ENCODE results near the gene P3H3. TPM values are rescaled to one million over a fixed set of nuclear protein-coding genes. Genes with fewer than 3 reads are reported as not detected.
"Not testable (repeated sequence)": the region's sequence is repeated elsewhere in the genome, so short reads cannot be mapped to it uniquely, and the experiment has no call there.

Gene P3H3
- total and polyA plus RNA-seq, 2 experiments from 2014 or later = 16.4 to 38.2 TPM

DNA sequence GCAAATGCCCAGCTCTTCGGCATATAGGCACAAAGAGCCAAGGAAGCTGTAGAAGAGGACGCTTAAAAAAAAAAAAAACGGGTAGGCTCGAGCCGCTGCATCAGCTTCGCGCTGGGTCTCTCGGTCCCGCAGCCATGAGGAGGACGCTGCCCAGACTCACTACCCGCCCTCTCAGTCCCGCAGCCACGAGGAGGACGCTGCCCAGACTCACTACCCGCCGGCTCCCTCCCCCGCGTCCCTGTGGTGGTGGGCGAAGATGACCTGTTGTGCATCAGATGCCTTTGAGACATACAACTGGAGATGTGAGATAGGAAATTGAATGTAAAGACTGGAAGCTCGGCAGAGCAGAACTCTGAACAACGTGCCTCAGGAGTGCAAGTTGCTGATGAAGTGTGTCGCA lies 56.3 kb downstream of the P3H3 start:
- H3K36me3 ChIP-seq (ENCODE audit: insufficient read depth) = no peaks in the 10 kb centered on the region
- peak overlapping the region; percentile 32; the same call in 1 of the 2 replicates for H2AFZ ChIP-seq
- H3K4me1 ChIP-seq (ENCODE audit: insufficient read depth) = peaks cover 39% of the 10 kb centered on the region
- H3K36me3 Mint-ChIP-seq (ENCODE audit: low read depth) = 0 out of 3 replicates have a peak, but pooled peaks cover 4% of the 10 kb centered on the region
- TF ChIP-seq, protein P1, sequence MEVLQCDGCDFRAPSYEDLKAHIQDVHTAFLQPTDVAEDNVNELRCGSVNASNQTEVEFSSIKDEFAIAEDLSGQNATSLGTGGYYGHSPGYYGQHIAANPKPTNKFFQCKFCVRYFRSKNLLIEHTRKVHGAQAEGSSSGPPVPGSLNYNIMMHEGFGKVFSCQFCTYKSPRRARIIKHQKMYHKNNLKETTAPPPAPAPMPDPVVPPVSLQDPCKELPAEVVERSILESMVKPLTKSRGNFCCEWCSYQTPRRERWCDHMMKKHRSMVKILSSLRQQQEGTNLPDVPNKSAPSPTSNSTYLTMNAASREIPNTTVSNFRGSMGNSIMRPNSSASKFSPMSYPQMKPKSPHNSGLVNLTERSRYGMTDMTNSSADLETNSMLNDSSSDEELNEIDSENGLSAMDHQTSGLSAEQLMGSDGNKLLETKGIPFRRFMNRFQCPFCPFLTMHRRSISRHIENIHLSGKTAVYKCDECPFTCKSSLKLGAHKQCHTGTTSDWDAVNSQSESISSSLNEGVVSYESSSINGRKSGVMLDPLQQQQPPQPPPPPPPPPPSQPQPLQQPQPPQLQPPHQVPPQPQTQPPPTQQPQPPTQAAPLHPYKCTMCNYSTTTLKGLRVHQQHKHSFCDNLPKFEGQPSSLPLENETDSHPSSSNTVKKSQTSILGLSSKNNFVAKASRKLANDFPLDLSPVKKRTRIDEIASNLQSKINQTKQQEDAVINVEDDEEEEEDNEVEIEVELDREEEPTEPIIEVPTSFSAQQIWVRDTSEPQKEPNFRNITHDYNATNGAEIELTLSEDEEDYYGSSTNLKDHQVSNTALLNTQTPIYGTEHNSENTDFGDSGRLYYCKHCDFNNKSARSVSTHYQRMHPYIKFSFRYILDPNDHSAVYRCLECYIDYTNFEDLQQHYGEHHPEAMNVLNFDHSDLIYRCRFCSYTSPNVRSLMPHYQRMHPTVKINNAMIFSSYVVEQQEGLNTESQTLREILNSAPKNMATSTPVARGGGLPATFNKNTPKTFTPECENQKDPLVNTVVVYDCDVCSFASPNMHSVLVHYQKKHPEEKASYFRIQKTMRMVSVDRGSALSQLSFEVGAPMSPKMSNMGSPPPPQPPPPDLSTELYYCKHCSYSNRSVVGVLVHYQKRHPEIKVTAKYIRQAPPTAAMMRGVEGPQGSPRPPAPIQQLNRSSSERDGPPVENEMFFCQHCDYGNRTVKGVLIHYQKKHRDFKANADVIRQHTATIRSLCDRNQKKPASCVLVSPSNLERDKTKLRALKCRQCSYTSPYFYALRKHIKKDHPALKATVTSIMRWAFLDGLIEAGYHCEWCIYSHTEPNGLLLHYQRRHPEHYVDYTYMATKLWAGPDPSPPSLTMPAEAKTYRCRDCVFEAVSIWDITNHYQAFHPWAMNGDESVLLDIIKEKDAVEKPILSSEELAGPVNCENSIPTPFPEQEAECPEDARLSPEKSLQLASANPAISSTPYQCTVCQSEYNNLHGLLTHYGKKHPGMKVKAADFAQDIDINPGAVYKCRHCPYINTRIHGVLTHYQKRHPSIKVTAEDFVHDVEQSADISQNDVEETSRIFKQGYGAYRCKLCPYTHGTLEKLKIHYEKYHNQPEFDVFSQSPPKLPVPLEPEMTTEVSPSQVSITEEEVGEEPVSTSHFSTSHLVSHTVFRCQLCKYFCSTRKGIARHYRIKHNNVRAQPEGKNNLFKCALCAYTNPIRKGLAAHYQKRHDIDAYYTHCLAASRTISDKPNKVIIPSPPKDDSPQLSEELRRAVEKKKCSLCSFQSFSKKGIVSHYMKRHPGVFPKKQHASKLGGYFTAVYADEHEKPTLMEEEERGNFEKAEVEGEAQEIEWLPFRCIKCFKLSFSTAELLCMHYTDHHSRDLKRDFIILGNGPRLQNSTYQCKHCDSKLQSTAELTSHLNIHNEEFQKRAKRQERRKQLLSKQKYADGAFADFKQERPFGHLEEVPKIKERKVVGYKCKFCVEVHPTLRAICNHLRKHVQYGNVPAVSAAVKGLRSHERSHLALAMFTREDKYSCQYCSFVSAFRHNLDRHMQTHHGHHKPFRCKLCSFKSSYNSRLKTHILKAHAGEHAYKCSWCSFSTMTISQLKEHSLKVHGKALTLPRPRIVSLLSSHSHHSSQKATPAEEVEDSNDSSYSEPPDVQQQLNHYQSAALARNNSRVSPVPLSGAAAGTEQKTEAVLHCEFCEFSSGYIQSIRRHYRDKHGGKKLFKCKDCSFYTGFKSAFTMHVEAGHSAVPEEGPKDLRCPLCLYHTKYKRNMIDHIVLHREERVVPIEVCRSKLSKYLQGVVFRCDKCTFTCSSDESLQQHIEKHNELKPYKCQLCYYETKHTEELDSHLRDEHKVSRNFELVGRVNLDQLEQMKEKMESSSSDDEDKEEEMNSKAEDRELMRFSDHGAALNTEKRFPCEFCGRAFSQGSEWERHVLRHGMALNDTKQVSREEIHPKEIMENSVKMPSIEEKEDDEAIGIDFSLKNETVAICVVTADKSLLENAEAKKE (CRISPR knock-in tag; IDR thresholded peaks at IDR 0.05) = no peak
- no peak for TF ChIP-seq STAT1 (IDR thresholded peaks at IDR 0.05; ENCODE audit: unreplicated experiment)
- TF ChIP-seq, protein P2, sequence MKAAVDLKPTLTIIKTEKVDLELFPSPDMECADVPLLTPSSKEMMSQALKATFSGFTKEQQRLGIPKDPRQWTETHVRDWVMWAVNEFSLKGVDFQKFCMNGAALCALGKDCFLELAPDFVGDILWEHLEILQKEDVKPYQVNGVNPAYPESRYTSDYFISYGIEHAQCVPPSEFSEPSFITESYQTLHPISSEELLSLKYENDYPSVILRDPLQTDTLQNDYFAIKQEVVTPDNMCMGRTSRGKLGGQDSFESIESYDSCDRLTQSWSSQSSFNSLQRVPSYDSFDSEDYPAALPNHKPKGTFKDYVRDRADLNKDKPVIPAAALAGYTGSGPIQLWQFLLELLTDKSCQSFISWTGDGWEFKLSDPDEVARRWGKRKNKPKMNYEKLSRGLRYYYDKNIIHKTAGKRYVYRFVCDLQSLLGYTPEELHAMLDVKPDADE (IDR thresholded peaks at IDR 0.05) = no peak
- no peak for TF ChIP-seq EZH2 (IDR thresholded peaks at IDR 0.05; ENCODE audit: low read depth, unreplicated experiment)
- no peak for TF ChIP-seq EZH2phosphoT487 (IDR thresholded peaks at IDR 0.05; ENCODE audit: unreplicated experiment)
- no peak for TF ChIP-seq POLR2AphosphoS5 (IDR thresholded peaks at IDR 0.05; ENCODE audit: low read depth)
- TF ChIP-seq CTCF (conservative IDR thresholded peaks at IDR 0.05; ENCODE audit: low read depth in 2 of 2) = no peak
- H3K9me3 Mint-ChIP-seq = no peaks in the 10 kb centered on the region
- H3K4me2 ChIP-seq = peak overlapping the region; percentile 29; the same call in 1 of the 2 replicates
- H3K4me1 Mint-ChIP-seq = peaks cover 24% of the 10 kb centered on the region
- no peak overlapping the region for H3K4me3 ChIP-seq
- H3K27me3 ChIP-seq (ENCODE audit: insufficient read depth) = no peaks in the 10 kb centered on the region
- peak overlapping the region; percentile 98 for H3K27ac ChIP-seq (ENCODE audit: low read depth)
- H3K9me2 ChIP-seq (ENCODE audit: insufficient read depth) = no peaks in the 10 kb centered on the region
- H3K79me2 ChIP-seq (replicated peaks; ENCODE audit: insufficient read depth) = no peaks in the 10 kb centered on the region
- DNase-seq (ENCODE audit: low spot score) = peak; percentile 40
- peaks cover 15% of the 10 kb centered on the region for H3K27me3 Mint-ChIP-seq (ENCODE audit: insufficient read depth, low read depth, poor library complexity)
- ATAC-seq = peak; percentile 48
- H3F3A ChIP-seq (replicated peaks; ENCODE audit: low read depth) = peaks cover 22% of the 10 kb centered on the region
- no peaks in the 10 kb centered on the region for H4K20me1 ChIP-seq (replicated peaks; ENCODE audit: insufficient read depth)
- peak overlapping the region; percentile 28; the same call in 1 of the 2 replicates for H3K27ac Mint-ChIP-seq
- no peak overlapping the region; the same call in 2 of the 3 replicates for H3K4me3 Mint-ChIP-seq

DNA sequence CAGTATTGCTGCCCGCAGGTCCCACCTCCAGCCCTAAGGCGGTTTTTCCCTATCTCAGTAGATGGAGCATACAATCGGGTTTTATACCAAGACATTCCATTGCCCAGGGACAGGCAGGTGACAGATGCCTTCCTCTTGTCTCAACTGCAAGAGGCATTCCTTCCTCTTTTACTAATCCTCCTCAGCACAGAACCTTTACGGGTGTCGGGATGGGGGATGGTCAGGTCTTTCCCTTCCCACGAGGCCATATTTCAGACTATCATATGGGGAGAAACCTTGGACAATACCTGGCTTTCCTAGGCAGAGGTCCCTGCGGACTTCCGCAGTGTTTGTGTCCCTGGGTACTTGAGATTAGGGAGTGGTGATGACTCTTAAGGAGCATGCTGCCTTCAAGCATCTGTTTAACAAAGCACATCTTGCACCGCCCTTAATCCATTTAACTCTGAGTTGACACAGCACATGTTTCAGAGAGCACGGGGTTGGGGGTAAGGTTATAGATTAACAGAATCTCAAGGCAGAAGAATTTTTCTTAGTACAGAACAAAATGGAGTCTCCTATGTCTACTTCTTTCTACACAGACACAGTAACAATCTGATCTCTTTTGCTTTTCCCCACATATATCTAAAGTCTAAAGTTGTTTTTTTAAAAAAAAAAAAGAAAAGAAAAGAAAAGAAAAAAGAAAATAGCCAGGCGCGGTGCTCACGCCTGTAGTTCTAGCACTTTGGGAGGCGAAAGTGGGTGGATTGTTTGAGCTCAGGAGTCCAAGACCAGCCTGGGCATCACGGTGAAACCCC lies 58.2 kb downstream of the P3H3 start:
- H3K36me3 Mint-ChIP-seq (ENCODE audit: low read depth); H3K9me3 Mint-ChIP-seq; H2AFZ ChIP-seq; H4K20me1 ChIP-seq (replicated peaks; ENCODE audit: insufficient read depth); H3K27me3 ChIP-seq (ENCODE audit: insufficient read depth); H3K9me2 ChIP-seq (ENCODE audit: insufficient read depth); H3K36me3 ChIP-seq (ENCODE audit: insufficient read depth); H3K4me3 ChIP-seq; H3K79me2 ChIP-seq (replicated peaks; ENCODE audit: insufficient read depth); ATAC-seq: not testable (repeated sequence)
- Histone ChIP-seq H3K27ac (ENCODE audit: low read depth) (peak overlapping the region; percentile 98), H3K4me1 (ENCODE audit: insufficient read depth) (peaks cover 45% of the 10 kb centered on the region), H3F3A (replicated peaks; ENCODE audit: low read depth) (peaks cover 27% of the 10 kb centered on the region), H3K4me2 (peak overlapping the region; percentile 15)
- H3K27ac Mint-ChIP-seq = peak overlapping the region; percentile 70; the same call in 1 of the 2 replicates
- peak; percentile 25 for DNase-seq (ENCODE audit: low spot score)
- H3K27me3 Mint-ChIP-seq (ENCODE audit: insufficient read depth, low read depth, poor library complexity) = peaks cover 16% of the 10 kb centered on the region
- H3K4me1 Mint-ChIP-seq = peaks cover 30% of the 10 kb centered on the region
- H3K4me3 Mint-ChIP-seq = peak overlapping the region; percentile 48; the same call in 1 of the 3 replicates
